Type B pancreatic cell (in vitro differentiated cells): ENCODE data around the gene MAPK14. TPM values are rescaled to one million over a fixed set of nuclear protein-coding genes. Genes with fewer than 3 reads are reported as not detected.

ENCODE experiments used
- DNase-seq: peaks from one replicate; pipeline ENCODE4 v3.0.0; 2021; ENCODE audit warnings: mixed read lengths; ENCODE audit not compliant: unreplicated experiment; ENCODE audit errors: extremely low spot score
- H3K27ac Mint-ChIP-seq: 2 replicates; pipeline ENCODE4 v1.8.0; 2021; ENCODE audit warnings: mild to moderate bottlenecking, mixed read lengths
- H3K27me3 Mint-ChIP-seq: 2 replicates; pipeline ENCODE4 v1.8.0; 2021; ENCODE audit warnings: mixed read lengths
- H3K36me3 Mint-ChIP-seq: 2 replicates; pipeline ENCODE4 v1.8.0; 2021; ENCODE audit warnings: mixed read lengths
- H3K4me1 Mint-ChIP-seq: one replicate; pipeline ENCODE4 v1.8.0; 2021; ENCODE audit warnings: mixed read lengths; ENCODE audit not compliant: unreplicated experiment
- H3K4me3 Mint-ChIP-seq: 2 replicates; pipeline ENCODE4 v1.8.0; 2021; ENCODE audit warnings: mild to moderate bottlenecking, mixed read lengths
- H3K9me3 Mint-ChIP-seq: 2 replicates; pipeline ENCODE4 v1.8.0; 2021; ENCODE audit warnings: mixed read lengths
- CTCF ChIP-seq: fragments of 200-600 bp; sonication (generic); conservative IDR thresholded peaks from 2 replicates; pipeline ENCODE4 v1.5.0; 2021; ENCODE audit warnings: antibody characterized with exemption, mild to moderate bottlenecking
- total RNA-seq: library from RNA; stranded (reverse); gene quantifications from 2 replicates; pipeline ENCODE4 v1.2.1, GENCODE V29; 2021; ENCODE audit warnings: low replicate concordance

Gene MAPK14
- total RNA-seq, 1 donor from 2014 or later, result 40.1 TPM

DNA sequence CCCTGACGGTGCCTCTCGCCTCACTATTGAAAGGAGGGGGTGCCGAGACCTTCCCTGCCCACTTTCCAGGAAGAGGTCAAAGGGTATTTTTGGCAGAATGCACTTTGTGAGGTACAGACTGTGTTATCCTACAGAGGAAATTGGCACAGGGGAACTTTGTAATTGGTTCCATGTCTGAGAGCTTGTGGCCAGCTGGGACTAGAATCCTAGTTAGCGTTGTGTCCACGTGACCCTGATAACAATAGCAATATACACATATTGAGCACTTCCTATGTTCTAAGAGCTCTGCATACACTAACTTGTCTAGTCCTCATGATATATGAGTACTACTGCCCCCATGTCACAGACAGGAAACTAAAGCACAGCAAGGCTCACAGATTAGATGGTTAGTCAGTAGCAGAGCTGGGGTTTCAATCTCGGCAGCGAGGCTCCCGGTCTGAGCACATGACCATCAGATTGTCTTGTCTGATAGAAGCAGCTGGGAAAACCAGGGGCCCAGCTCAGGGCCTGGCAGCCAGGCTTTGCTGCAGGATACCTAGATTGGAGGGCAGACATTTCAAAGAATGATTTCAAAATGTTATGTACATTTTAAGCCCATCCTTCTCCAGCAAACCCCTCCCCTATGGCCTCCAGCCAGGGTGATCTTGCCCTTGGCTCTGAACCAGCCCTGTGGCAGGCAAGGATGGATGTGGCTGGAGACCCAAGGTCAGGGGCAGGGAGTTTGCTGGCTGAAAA is 104.1 kb downstream of the MAPK14 start:
- peaks cover 5% of the 10 kb centered on the region for H3K36me3 Mint-ChIP-seq
- no peak for DNase-seq
- H3K9me3 Mint-ChIP-seq, result no peaks in the 10 kb centered on the region
- peak overlapping the region; percentile 83 for H3K4me3 Mint-ChIP-seq
- H3K4me1 Mint-ChIP-seq, result peaks cover 33% of the 10 kb centered on the region
- H3K27me3 Mint-ChIP-seq, result peaks cover 7% of the 10 kb centered on the region
- H3K27ac Mint-ChIP-seq, result peak overlapping the region; percentile 81
- no peak for TF ChIP-seq CTCF

DNA sequence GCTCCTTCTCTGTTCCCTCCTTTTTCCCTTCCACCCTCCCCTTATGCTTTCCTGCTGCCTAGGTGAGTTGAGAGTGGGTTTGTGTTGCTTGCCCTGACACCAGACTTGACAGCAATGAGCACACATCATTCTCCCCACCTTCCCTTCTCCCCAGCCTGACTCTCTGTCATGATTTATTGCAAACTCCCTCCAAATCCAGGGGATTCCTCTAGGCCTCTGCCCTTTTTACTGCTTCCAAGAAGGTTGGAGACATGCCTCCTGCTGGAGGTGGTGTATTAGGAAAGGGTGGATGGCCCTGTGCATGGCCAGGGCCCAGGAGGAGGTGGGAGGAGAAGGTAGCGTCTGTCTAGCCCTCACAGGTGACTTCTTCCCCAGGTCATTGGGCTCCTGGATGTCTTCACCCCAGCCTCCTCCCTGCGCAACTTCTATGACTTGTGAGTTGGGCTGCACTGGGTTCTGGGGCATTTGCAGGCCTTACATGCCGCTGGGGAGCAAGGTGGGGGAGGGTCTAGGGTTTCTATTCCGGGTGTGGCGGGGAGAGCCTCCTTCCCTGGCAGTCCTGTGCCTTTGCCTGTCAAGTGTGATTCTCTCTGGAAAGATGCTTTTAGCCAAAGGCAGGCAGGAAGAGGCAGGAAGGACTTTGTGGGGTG is 104.8 kb downstream of the MAPK14 start:
- Mint-ChIP-seq H3K36me3 (peaks cover 5% of the 10 kb centered on the region), H3K27ac (peak overlapping the region; percentile 81), H3K4me1 (peaks cover 36% of the 10 kb centered on the region), H3K4me3 (peak overlapping the region; percentile 80), H3K9me3 (no peaks in the 10 kb centered on the region), H3K27me3 (peaks cover 4% of the 10 kb centered on the region)
- no peak for TF ChIP-seq CTCF
- DNase-seq, result no peak

GRCh38 chr6:36133148-36133547 is 105.5 kb downstream of the MAPK14 start:
- TF ChIP-seq CTCF, result no peak
- Mint-ChIP-seq H3K27ac (no peak overlapping the region), H3K4me1 (peaks cover 36% of the 10 kb centered on the region), H3K36me3 (peaks cover 5% of the 10 kb centered on the region), H3K9me3 (no peaks in the 10 kb centered on the region), H3K27me3 (peaks cover 4% of the 10 kb centered on the region), H3K4me3 (no peak overlapping the region)
- no peak for DNase-seq

- H3K27ac Mint-ChIP-seq, result no peak overlapping the region
- no peak overlapping the region for H3K4me3 Mint-ChIP-seq
- TF ChIP-seq CTCF, result no peak
- no peaks in the 10 kb centered on the region for H3K9me3 Mint-ChIP-seq
- H3K36me3 Mint-ChIP-seq, result peaks cover 5% of the 10 kb centered on the region
- peaks cover 4% of the 10 kb centered on the region for H3K27me3 Mint-ChIP-seq
- peaks cover 36% of the 10 kb centered on the region for H3K4me1 Mint-ChIP-seq
- no peak for DNase-seq
These were observed 106.3 kb downstream of the MAPK14 start for GRCh38 chr6:36133912-36134311.

DNA sequence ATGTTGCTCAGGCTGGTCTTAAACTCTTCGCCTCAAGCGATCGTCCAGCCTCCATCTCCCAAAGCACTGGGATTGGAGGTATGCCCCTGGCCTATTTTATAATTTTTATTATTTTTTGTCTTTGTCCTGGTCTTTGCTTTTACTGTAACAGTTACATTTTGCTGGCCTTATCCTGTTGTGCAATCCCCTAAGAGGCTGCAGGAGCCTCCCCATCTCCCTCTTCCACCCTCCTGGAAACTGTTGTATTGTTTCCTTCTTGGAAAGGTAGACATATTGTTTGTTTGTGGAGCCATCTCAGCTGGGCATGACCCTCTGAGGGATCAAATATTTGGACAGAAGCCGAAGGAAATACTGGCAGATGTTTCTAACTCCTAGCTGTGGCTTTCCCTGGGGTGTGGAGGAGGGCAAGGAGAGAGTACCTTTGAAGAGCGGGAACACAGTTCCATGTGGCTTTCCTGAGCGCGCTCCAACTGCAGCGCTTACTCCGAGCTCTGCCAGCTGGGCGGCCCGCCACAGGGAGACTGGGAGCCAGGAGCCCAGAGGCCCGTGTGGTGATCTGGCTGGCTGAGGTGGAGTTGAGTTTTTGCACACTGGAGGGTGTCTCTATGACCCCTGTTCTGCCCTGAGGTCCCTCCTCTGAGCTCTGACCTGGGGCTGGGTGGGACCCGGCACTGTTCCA is 107.6 kb downstream of the MAPK14 start:
- peaks cover 37% of the 10 kb centered on the region for H3K4me1 Mint-ChIP-seq
- no peak overlapping the region for H3K4me3 Mint-ChIP-seq
- H3K36me3 Mint-ChIP-seq, result peaks cover 5% of the 10 kb centered on the region
- no peak for TF ChIP-seq CTCF
- H3K9me3 Mint-ChIP-seq, result no peaks in the 10 kb centered on the region
- no peak overlapping the region for H3K27ac Mint-ChIP-seq
- no peak for DNase-seq
- no peaks in the 10 kb centered on the region for H3K27me3 Mint-ChIP-seq
